NCI-H1417 treated with DMSO at 0.1 percent for 48 hours (cell line): ENCODE data around the gene RHOH.
"Not testable (repeated sequence)": the region's sequence is repeated elsewhere in the genome, so short reads cannot be mapped to it uniquely, and the experiment has no call there.

Source experiments
- DNase-seq: peaks from one replicate; lab custom pipeline; 2025; lab: John Stamatoyannopoulos, UW

The RHOH gene

GRCh38 chr4:40262077-40262528, 65.3 kb downstream of the RHOH start:
- no peak for DNase-seq

GRCh38 chr4:40262861-40263260, 66.0 kb downstream of the RHOH start:
- DNase-seq, result no peak

GRCh38 chr4:40264497-40264896, 67.7 kb downstream of the RHOH start:
- no peak for DNase-seq

- DNase-seq, result peak; percentile 54
Observed at GRCh38 chr4:40264995-40265909, 68.4 kb downstream of the RHOH start.

- no peak for DNase-seq
Observed at GRCh38 chr4:40265910-40266274, 69.1 kb downstream of the RHOH start.

- no peak for DNase-seq
Observed at GRCh38 chr4:40269133-40269532, 72.3 kb downstream of the RHOH start.

GRCh38 chr4:40270609-40271008, 73.8 kb downstream of the RHOH start:
- DNase-seq, result no peak

GRCh38 chr4:40275065-40275730, 78.4 kb downstream of the RHOH start:
- DNase-seq, result no peak

- DNase-seq, result no peak
Observed at GRCh38 chr4:40276546-40276945, 79.7 kb downstream of the RHOH start.

- DNase-seq, result no peak
Observed at GRCh38 chr4:40280586-40280985, 83.8 kb downstream of the RHOH start.

- no peak for DNase-seq
Observed at GRCh38 chr4:40281099-40281498, 84.3 kb downstream of the RHOH start.

- DNase-seq, result no peak
Observed at GRCh38 chr4:40281913-40282312, 85.1 kb downstream of the RHOH start.

GRCh38 chr4:40282857-40283256, 86.0 kb downstream of the RHOH start:
- DNase-seq, result not testable (repeated sequence)

GRCh38 chr4:40283413-40283812, 86.6 kb downstream of the RHOH start:
- no peak for DNase-seq

GRCh38 chr4:40283968-40284367, 87.1 kb downstream of the RHOH start:
- DNase-seq, result no peak

- DNase-seq, result no peak
Observed at GRCh38 chr4:40285692-40286091, 88.9 kb downstream of the RHOH start.

- DNase-seq, result no peak
Observed at GRCh38 chr4:40288566-40288965, 91.7 kb downstream of the RHOH start.

GRCh38 chr4:40289366-40290188, 92.7 kb downstream of the RHOH start:
- no peak for DNase-seq

- not testable (repeated sequence) for DNase-seq
Observed at GRCh38 chr4:40290611-40291186, 93.9 kb downstream of the RHOH start.

- DNase-seq, result no peak
Observed at GRCh38 chr4:40292313-40292759, 95.5 kb downstream of the RHOH start.

- DNase-seq, result no peak
Observed at GRCh38 chr4:40294339-40294738, 97.5 kb downstream of the RHOH start.

- not testable (repeated sequence) for DNase-seq
Observed at GRCh38 chr4:40295030-40295429, 98.2 kb downstream of the RHOH start.
